ENCODE results near the gene MRTFA. TPM values are rescaled to one million over a fixed set of nuclear protein-coding genes. Genes with fewer than 3 reads are reported as not detected.

MRTFA gene
- total RNA-seq, 4 donors from 2014 or later = 81.6 to 109 (median 94.5) TPM

DNA sequence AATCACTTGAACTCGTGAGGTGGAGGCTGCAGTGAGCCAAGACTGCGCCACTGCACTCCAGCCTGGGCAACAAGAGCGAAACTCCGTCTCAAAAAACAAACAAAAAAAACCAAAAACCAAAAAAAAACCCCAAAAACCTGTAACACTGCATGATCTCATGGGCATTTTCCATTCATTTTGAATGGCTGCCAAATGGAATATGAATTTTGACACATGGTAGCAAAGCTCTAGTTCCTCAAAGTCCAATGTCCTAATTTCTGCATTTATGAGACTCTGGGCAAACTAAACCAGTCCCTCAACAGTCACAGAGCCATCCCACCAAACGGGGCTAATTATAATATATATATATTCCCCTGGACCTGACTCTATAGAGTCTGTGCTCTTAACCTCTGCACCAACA lies 204.4 kb downstream of the MRTFA start:
- Histone ChIP-seq H3K27me3 (no peaks in the 10 kb centered on the region), H3K36me3 (peaks cover 50% of the 10 kb centered on the region), H3K4me1 (peaks cover 12% of the 10 kb centered on the region), H3K27ac (no peak overlapping the region), H3K9me3 (no peaks in the 10 kb centered on the region), H3K4me3 (no peak overlapping the region)
- WGBS = 81% methylated on average over 5 of the region's 5 CpGs
- DNase-seq (ENCODE audit: low spot score in 2 of 2) = no peak
- TF ChIP-seq POLR2AphosphoS5 (IDR thresholded peaks at IDR 0.05) = no peak
- TF ChIP-seq, protein P1, sequence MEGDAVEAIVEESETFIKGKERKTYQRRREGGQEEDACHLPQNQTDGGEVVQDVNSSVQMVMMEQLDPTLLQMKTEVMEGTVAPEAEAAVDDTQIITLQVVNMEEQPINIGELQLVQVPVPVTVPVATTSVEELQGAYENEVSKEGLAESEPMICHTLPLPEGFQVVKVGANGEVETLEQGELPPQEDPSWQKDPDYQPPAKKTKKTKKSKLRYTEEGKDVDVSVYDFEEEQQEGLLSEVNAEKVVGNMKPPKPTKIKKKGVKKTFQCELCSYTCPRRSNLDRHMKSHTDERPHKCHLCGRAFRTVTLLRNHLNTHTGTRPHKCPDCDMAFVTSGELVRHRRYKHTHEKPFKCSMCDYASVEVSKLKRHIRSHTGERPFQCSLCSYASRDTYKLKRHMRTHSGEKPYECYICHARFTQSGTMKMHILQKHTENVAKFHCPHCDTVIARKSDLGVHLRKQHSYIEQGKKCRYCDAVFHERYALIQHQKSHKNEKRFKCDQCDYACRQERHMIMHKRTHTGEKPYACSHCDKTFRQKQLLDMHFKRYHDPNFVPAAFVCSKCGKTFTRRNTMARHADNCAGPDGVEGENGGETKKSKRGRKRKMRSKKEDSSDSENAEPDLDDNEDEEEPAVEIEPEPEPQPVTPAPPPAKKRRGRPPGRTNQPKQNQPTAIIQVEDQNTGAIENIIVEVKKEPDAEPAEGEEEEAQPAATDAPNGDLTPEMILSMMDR (IDR thresholded peaks at IDR 0.05) = no peak
- no peak for TF ChIP-seq POLR2A (IDR thresholded peaks at IDR 0.05)
- TF ChIP-seq EP300 (IDR thresholded peaks at IDR 0.05) = no peak

DNA sequence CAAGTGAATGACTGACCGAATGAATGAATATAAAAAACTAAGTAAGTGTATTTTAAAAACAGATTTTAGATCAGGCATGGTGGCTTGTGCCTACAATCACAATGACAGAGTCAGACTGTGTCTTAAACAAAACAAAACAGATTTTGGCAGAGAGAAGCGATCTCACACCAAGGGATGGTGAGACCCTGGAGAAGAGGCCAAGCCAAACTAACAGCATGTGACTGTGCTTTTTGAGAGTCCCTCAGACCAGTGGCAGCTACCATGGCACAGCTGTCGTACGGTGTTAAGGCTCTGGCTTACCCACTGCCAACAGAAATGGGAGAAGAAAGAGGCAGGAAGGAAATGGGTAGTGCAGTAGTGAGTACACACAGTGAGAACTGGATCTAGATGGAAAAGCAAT lies 205.5 kb downstream of the MRTFA start:
- H3K4me3 ChIP-seq = no peak overlapping the region
- TF ChIP-seq EP300 (IDR thresholded peaks at IDR 0.05) (no peak), POLR2A (IDR thresholded peaks at IDR 0.05) (no peak), POLR2AphosphoS5 (IDR thresholded peaks at IDR 0.05) (no peak)
- TF ChIP-seq, protein P1 (IDR thresholded peaks at IDR 0.05) = no peak
- no peak for DNase-seq (ENCODE audit: low spot score in 2 of 2)
- peaks cover 61% of the 10 kb centered on the region for H3K36me3 ChIP-seq
- WGBS = 87% methylated on average over 4 of the region's 4 CpGs
- no peak overlapping the region for H3K27ac ChIP-seq
- H3K27me3 ChIP-seq = no peaks in the 10 kb centered on the region
- H3K4me1 ChIP-seq = peaks cover 4% of the 10 kb centered on the region
- no peaks in the 10 kb centered on the region for H3K9me3 ChIP-seq

DNA sequence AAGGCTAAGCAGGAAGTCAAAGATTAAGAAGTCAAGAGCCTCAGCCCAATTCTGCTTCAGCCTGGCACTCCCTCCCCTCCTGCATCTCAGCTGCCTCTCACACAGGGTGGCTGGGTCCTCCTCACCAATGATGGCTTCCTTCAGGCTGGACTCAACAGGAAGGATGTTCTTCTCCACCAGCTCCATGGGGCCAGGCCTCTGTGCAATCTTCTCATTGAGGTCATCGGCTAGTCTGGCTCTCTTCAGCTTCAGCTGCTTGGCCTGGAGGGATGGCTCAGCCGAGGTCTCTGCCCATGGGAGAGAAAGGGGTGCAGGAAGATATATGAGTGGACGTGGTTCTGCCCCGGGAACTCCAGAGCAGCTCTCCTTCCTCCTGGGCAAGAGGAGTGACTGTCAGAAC lies 207.0 kb downstream of the MRTFA start:
- no peak for DNase-seq (ENCODE audit: low spot score in 2 of 2)
- TF ChIP-seq, protein P1 (IDR thresholded peaks at IDR 0.05) = no peak
- no peak for TF ChIP-seq POLR2A (IDR thresholded peaks at IDR 0.05)
- TF ChIP-seq EP300 (IDR thresholded peaks at IDR 0.05) = no peak
- no peak for TF ChIP-seq POLR2AphosphoS5 (IDR thresholded peaks at IDR 0.05)
- 86% methylated on average over 4 of the region's 4 CpGs for WGBS
- Histone ChIP-seq H3K27me3 (no peaks in the 10 kb centered on the region), H3K36me3 (peaks cover 66% of the 10 kb centered on the region), H3K4me1 (peaks cover 5% of the 10 kb centered on the region), H3K9me3 (no peaks in the 10 kb centered on the region), H3K4me3 (no peak overlapping the region), H3K27ac (no peak overlapping the region)

DNA sequence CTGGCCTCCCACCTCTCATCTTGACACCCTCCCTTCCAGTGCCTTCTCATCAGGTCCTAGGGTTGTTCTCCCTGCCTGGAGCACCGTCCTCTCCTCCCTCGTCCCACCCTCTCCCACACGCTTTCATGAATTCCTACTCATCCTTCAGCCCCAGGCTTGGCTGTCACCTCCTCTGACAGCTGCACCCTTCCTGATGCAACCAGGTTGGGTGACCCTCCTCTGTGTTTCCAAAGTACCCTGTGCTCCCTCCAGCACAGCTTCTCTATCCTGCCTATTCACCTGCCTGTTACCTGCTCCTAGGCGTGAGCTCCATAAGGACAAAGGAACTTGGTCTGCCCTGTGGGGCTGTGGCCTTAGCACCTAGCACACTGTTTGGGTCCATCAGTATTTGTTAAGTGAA lies 207.7 kb downstream of the MRTFA start:
- WGBS = 96% methylated on average over 4 of the region's 4 CpGs
- Histone ChIP-seq H3K36me3 (peaks cover 73% of the 10 kb centered on the region), H3K9me3 (no peaks in the 10 kb centered on the region), H3K4me3 (no peak overlapping the region), H3K4me1 (peaks cover 11% of the 10 kb centered on the region), H3K27ac (no peak overlapping the region), H3K27me3 (no peaks in the 10 kb centered on the region)
- TF ChIP-seq POLR2AphosphoS5 (IDR thresholded peaks at IDR 0.05) (no peak), POLR2A (IDR thresholded peaks at IDR 0.05) (no peak), EP300 (IDR thresholded peaks at IDR 0.05) (no peak)
- TF ChIP-seq, protein P1 (IDR thresholded peaks at IDR 0.05) = no peak
- no peak for DNase-seq (ENCODE audit: low spot score in 2 of 2)

DNA sequence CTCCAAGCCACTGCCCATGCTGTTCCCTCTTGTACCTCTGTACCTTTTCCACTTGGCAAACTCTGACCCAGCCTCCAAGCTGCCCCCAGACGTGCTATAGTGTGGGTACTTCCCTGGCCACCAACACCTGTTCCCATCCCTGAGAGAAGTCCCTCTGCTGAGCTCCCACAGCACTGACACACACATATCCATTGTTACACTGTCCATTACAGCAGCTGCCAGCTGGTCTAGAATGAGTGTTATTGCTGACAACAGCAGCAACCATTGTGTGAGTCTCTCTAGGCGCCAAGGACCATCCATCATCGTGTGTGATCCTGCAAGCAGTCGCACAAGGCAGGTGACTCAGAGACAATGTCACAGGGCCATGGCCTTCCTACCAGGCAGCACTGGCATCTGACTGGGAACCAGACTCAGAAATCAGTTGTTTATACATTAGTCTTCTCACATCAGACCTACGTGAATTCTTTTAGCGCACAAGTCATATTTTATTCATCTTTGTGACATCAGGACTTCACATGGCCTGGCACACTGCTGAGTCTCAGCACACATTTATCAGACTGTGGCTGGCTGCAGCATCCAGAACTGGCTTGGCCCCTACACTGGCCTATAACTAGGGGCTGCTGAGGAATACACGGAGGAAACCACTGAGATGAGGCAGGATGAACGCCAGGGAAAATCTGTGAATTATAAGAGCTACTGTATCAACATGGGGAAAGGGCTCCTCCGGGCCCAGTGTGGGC lies 209.8 kb downstream of the MRTFA start:
- no peaks in the 10 kb centered on the region for H3K9me3 ChIP-seq
- DNase-seq (ENCODE audit: low spot score in 2 of 2) = no peak
- 72% methylated on average over 9 of the region's 9 CpGs for WGBS
- no peak overlapping the region for H3K4me3 ChIP-seq
- no peak for TF ChIP-seq POLR2A (IDR thresholded peaks at IDR 0.05)
- TF ChIP-seq, protein P1 (IDR thresholded peaks at IDR 0.05) = no peak
- no peak for TF ChIP-seq EP300 (IDR thresholded peaks at IDR 0.05)
- H3K4me1 ChIP-seq = peaks cover 14% of the 10 kb centered on the region
- H3K27ac ChIP-seq = peak overlapping the region; percentile 39
- peaks cover 93% of the 10 kb centered on the region for H3K36me3 ChIP-seq
- H3K27me3 ChIP-seq = no peaks in the 10 kb centered on the region
